Measurements from ENCODE around the gene IL12RB1. TPM values are rescaled to one million over a fixed set of nuclear protein-coding genes. Genes with fewer than 3 reads are reported as not detected.

Gene IL12RB1
- total RNA-seq, 4 donors from 2014 or later: 0.41 to 6.5 (median 0.61) TPM; not detected in 1

DNA sequence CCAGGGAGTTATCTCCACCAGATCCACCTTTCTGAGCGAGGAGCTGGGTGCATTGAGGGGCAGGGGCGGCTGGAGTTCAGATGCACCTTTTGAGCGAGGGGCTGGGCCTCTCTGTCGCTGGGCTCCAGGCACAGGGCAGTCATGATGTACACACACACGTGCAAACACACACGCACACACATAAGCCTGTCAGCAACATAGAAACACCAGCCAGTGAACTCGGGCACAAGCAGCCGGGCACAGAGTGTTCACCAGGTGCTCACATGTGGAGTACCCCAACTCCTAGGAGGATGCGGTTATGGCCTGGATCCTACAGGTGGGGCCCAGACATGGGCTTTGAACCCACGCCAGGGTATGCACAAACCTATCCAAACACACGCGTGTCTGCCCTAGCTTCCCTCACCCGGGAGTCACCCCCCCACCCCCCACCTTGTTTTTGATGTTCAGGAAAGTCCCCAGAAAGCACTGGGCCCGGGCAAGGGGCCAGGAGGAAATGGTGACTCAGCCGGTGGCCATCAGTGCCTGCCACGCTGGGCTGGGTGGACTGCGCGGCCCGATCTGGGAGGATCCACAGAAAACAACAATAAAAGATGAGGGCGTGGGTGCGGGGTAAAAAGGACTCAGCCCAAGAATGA is 65.5 kb downstream of the IL12RB1 start:
- intact Hi-C loops (cut with DNase I; ENCODE audit: low total_unique reads): no loop called here
- Histone ChIP-seq H3K27ac (peak overlapping the region; percentile 61 to 85), H3K27me3 (no peaks in the 10 kb centered on the region), H3K4me1 (peaks cover 0 to 21% of the 10 kb centered on the region in 2 donors), H3K4me3 (no peak overlapping the region), H3K36me3 (no peaks in the 10 kb centered on the region), H3K9me3 (no peaks in the 10 kb centered on the region)
- TF ChIP-seq, protein P1, sequence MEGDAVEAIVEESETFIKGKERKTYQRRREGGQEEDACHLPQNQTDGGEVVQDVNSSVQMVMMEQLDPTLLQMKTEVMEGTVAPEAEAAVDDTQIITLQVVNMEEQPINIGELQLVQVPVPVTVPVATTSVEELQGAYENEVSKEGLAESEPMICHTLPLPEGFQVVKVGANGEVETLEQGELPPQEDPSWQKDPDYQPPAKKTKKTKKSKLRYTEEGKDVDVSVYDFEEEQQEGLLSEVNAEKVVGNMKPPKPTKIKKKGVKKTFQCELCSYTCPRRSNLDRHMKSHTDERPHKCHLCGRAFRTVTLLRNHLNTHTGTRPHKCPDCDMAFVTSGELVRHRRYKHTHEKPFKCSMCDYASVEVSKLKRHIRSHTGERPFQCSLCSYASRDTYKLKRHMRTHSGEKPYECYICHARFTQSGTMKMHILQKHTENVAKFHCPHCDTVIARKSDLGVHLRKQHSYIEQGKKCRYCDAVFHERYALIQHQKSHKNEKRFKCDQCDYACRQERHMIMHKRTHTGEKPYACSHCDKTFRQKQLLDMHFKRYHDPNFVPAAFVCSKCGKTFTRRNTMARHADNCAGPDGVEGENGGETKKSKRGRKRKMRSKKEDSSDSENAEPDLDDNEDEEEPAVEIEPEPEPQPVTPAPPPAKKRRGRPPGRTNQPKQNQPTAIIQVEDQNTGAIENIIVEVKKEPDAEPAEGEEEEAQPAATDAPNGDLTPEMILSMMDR (IDR thresholded peaks at IDR 0.05): no peak
- no peak for TF ChIP-seq POLR2A (IDR thresholded peaks at IDR 0.05)
- peak; percentile 71 to 81 for DNase-seq

DNA sequence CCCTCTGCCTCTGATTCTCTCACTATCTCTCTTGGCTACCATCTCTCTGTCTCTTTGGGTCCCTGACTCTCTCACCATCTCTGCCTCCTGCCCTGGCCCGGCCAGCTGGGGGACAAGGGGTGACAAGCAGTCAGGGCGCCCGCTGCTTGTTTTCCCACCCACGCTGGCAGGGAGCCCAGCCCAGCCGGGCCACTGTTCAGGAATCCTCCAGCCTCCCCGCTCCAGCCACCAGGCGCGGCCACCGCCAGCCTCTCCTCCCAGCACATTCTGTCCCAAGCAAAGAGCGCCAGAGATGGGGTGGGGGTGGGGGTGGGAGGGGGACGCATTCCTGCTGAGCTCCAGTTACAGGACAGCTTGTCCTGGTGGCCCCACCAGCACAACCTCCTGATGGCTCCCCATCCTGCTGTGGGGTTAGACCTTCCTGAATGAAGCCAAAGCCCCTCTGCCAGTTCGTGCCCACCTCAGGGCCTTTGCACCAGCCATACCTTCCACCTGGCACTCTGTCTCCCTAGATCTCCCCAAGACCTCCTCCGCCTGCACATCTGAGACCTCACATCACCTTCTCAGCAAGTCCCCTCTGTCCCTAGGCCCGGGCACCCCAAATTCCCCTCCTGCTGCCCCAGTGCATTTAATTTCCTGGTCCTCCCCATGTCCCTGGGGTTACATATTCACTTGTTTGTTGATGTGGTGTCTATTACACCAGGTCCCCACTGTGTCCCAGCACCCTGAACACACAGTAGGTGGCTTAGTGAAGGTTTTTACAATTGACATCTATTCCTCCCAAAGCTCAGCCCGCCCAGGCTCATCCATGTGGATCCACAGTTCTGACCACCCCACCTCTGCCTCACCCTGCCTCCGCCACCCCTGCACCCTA is 66.3 kb downstream of the IL12RB1 start:
- Histone ChIP-seq H3K9me3 (no peaks in the 10 kb centered on the region), H3K36me3 (no peaks in the 10 kb centered on the region), H3K27ac (peak overlapping the region; percentile 61 to 85), H3K4me3 (no peak overlapping the region), H3K27me3 (no peaks in the 10 kb centered on the region), H3K4me1 (peaks cover 0 to 21% of the 10 kb centered on the region in 2 donors)
- DNase-seq: peak; percentile 66 to 74
- intact Hi-C loops (cut with DNase I; ENCODE audit: low total_unique reads): no loop called here
- TF ChIP-seq, protein P1 (IDR thresholded peaks at IDR 0.05): no peak
- TF ChIP-seq POLR2A (IDR thresholded peaks at IDR 0.05): no peak

DNA sequence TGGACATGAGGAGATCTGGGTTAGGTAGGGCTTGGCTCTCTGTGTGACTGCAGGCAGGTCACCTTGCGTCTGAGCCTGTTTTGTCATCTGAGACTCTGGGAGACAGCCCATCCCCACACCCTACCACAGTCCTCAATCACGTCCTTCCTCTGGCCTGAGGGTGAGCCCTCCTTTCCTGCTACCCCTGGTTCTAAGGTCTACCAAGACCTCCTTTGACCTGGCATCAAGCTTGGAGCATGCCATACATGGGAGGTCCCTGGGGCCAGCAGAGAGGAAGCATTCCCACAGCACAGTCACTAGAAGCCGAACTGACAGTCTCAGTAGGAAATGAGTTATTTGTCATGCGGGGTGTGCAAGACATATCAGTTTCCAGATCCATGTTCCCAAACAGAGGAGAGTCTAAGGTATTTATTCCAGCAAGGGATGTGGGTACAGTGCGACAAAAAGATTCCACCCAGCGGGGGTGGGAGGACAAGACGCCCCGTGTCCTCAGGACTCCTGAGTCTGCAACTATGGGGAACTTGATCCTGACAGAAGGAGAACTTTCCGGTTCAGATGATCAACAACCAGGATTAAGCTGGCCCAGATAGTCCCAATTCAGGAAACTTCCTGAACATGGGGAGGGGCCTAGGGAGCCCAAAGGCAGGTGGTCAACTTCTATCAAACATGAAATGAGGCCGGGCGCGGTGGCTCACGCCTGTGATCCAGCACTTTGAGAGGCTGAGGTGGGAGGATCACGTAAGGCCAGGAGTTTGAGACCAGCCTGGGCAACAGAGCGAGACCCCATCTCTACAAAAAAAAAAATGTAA is 69.3 kb downstream of the IL12RB1 start:
- peak overlapping the region; percentile 40 to 70 for H3K27ac ChIP-seq

DNA sequence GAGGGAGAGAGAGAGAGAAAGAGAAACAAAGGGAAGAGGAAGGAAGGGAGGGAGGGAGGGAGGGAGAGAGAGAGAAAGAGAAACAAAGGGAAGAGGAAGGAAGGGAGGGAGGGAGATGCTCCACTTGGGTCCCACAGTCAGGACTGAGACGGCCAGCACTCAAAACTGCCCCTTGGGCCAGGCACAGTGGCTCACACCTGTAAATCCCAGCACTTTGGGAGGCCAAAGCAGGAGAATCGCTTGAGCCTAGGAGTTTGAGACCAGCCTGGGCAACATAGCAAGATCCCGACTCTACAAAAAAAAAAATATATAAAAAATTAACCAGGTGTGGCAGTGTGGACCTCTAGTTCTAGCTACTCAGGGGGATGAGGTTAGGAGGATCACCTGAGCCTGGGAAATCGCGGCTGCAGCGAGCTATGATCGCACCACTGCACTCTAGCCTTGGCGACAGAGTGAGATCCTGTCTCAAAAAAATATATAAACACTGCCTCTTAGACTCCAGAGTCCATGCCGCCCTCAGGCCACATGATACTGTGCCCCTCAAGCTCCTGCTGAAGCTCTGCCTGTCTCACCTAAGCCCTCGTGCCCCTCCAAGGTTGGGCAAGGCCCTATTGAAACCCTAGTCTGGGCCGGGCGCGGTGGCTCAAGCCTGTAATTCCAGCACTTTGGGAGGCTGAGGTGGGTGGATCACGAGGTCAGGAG is 70.4 kb downstream of the IL12RB1 start:
- TF ChIP-seq, protein P1 (IDR thresholded peaks at IDR 0.05): no peak
- no peak for TF ChIP-seq POLR2A (IDR thresholded peaks at IDR 0.05)
- DNase-seq: no peak
- intact Hi-C loops (cut with DNase I; ENCODE audit: low total_unique reads): no loop called here

More for the DNA sequence above, 69.3 kb downstream of the IL12RB1 start:
- intact Hi-C loops (cut with DNase I; ENCODE audit: low total_unique reads): no loop called here
- Histone ChIP-seq H3K9me3 (no peaks in the 10 kb centered on the region), H3K27me3 (no peaks in the 10 kb centered on the region), H3K4me1 (peaks cover 0 to 21% of the 10 kb centered on the region in 2 donors), H3K4me3 (no peak overlapping the region), H3K36me3 (no peaks in the 10 kb centered on the region)
- TF ChIP-seq, protein P1 (IDR thresholded peaks at IDR 0.05): no peak
- TF ChIP-seq POLR2A (IDR thresholded peaks at IDR 0.05): no peak
- DNase-seq: no peak

More for the DNA sequence above, 70.4 kb downstream of the IL12RB1 start:
- Histone ChIP-seq H3K27ac (peak overlapping the region; percentile 40 to 70), H3K27me3 (no peaks in the 10 kb centered on the region), H3K4me3 (no peak overlapping the region), H3K4me1 (peaks cover 0 to 16% of the 10 kb centered on the region in 2 donors), H3K36me3 (no peaks in the 10 kb centered on the region), H3K9me3 (no peaks in the 10 kb centered on the region)

Data from uterus (tissue), 4 donors.